H9 (cell line): ENCODE results near the gene SCP2D1. TPM values are rescaled to one million over a fixed set of nuclear protein-coding genes. Genes with fewer than 3 reads are reported as not detected.

Source experiments
- DNase-seq: peaks from one replicate; pipeline ENCODE4 v3.0.0-alpha.2; 2017
- H2AFZ ChIP-seq: one replicate; pipeline ENCODE4 v1.6.1; 2013; ENCODE audit warnings: mild to moderate bottlenecking, low read length, control low read depth, moderate library complexity
- H2AK5ac ChIP-seq: 2 replicates; pipeline ENCODE4 v1.6.1; 2013; ENCODE audit warnings: low read length, control low read depth, mixed read lengths; ENCODE audit not compliant: insufficient read length
- H2BK120ac ChIP-seq: one replicate; pipeline ENCODE4 v1.6.1; 2013; ENCODE audit warnings: low read depth, mild to moderate bottlenecking, low read length, control low read depth, inconsistent platforms; ENCODE audit not compliant: poor library complexity, severe bottlenecking
- H2BK12ac ChIP-seq: 2 replicates; pipeline ENCODE4 v1.6.1; 2013; ENCODE audit warnings: low read length, control low read depth, mixed read lengths, low read depth; ENCODE audit not compliant: insufficient read length
- H2BK15ac ChIP-seq: 2 replicates; pipeline ENCODE4 v1.6.1; 2013; ENCODE audit warnings: low read depth, low read length, control low read depth
- H2BK20ac ChIP-seq: one replicate; pipeline ENCODE4 v1.6.1; 2013; ENCODE audit warnings: low read depth, mild to moderate bottlenecking, low read length, control low read depth, inconsistent platforms; ENCODE audit not compliant: poor library complexity, severe bottlenecking
- H2BK5ac ChIP-seq: 2 replicates; pipeline ENCODE4 v1.6.1; 2013; ENCODE audit warnings: low read length, control low read depth, mixed read lengths; ENCODE audit not compliant: insufficient read length
- H3K14ac ChIP-seq: 2 replicates; pipeline ENCODE4 v1.6.1; 2013; ENCODE audit warnings: low read length, control low read depth; ENCODE audit not compliant: insufficient read depth
- H3K18ac ChIP-seq: 2 replicates; pipeline ENCODE4 v1.6.1; 2013; ENCODE audit warnings: low read depth, mild to moderate bottlenecking, mixed read lengths, low read length, control low read depth; ENCODE audit not compliant: insufficient read length
- H3K23ac ChIP-seq: 2 replicates; pipeline ENCODE4 v1.6.1; 2013; ENCODE audit warnings: low read length, control low read depth, mixed read lengths, low read depth; ENCODE audit not compliant: insufficient read length
- H3K23me2 ChIP-seq: 2 replicates; pipeline ENCODE4 v1.6.1; 2013; ENCODE audit warnings: low read depth, mild to moderate bottlenecking, mixed read lengths, low read length, control low read depth; ENCODE audit not compliant: insufficient read length, poor library complexity, severe bottlenecking
- H3K27ac ChIP-seq: 2 replicates; pipeline ENCODE4 v1.5.1; 2013; ENCODE audit warnings: low read length, control low read depth, mixed read lengths, low read depth; ENCODE audit not compliant: insufficient read length
- H3K27me3 ChIP-seq: 2 replicates; pipeline ENCODE4 v1.6.1; 2013; ENCODE audit warnings: low read length, control low read depth, inconsistent platforms; ENCODE audit not compliant: insufficient read depth
- H3K4ac ChIP-seq: 2 replicates; pipeline ENCODE4 v1.6.1; 2013; ENCODE audit warnings: low read depth, mild to moderate bottlenecking, control low read depth, inconsistent platforms, low read length, moderate library complexity
- H3K4me1 ChIP-seq: 2 replicates; pipeline ENCODE4 v1.6.1; 2013; ENCODE audit warnings: low read length, control low read depth, inconsistent platforms; ENCODE audit not compliant: insufficient read depth
- H3K4me2 ChIP-seq: 2 replicates; pipeline ENCODE4 v1.6.1; 2013; ENCODE audit warnings: low read length, control low read depth, mixed read lengths; ENCODE audit not compliant: insufficient read length, insufficient read depth
- H3K56ac ChIP-seq: 2 replicates; pipeline ENCODE4 v1.6.1; 2013; ENCODE audit warnings: low read depth, mild to moderate bottlenecking, mixed read lengths, low read length, control low read depth; ENCODE audit not compliant: insufficient read length
- H3K79me1 ChIP-seq: 2 replicates; pipeline ENCODE4 v1.6.1; 2013; ENCODE audit warnings: low read depth, mild to moderate bottlenecking, moderate library complexity, low read length, control low read depth, inconsistent platforms; ENCODE audit not compliant: insufficient read depth, poor library complexity, severe bottlenecking
- H3K79me2 ChIP-seq: 2 replicates; pipeline ENCODE4 v1.6.1; 2013; ENCODE audit warnings: low read length, control low read depth, inconsistent platforms; ENCODE audit not compliant: insufficient read depth
- H3K9ac ChIP-seq: 2 replicates; pipeline ENCODE4 v1.6.1; 2013; ENCODE audit warnings: low read length, control low read depth, mixed read lengths; ENCODE audit not compliant: insufficient read length; ENCODE audit errors: extremely low read depth
- H3K9me3 ChIP-seq: one replicate; pipeline ENCODE4 v1.6.1; 2013; ENCODE audit warnings: low read depth, low read length, inconsistent platforms; ENCODE audit not compliant: control insufficient read depth
- H3T11ph ChIP-seq: one replicate; pipeline ENCODE4 v1.6.1; 2013; ENCODE audit warnings: mild to moderate bottlenecking, low read length, control low read depth, inconsistent platforms
- H4K20me1 ChIP-seq: one replicate; pipeline ENCODE4 v1.6.1; 2013; ENCODE audit not compliant: control insufficient read depth, insufficient read length, insufficient read depth
- H4K5ac ChIP-seq: 2 replicates; pipeline ENCODE4 v1.6.1; 2013; ENCODE audit warnings: low read depth, mild to moderate bottlenecking, mixed read lengths, low read length, control low read depth; ENCODE audit not compliant: insufficient read length
- H4K8ac ChIP-seq: replicated peaks from 2 replicates; pipeline ENCODE4 v1.6.1; 2013; ENCODE audit warnings: low read length, control low read depth, mixed read lengths, low read depth; ENCODE audit not compliant: insufficient read length
- H4K91ac ChIP-seq: 2 replicates; pipeline ENCODE4 v1.6.1; 2013; ENCODE audit warnings: low read depth, mild to moderate bottlenecking, moderate library complexity, mixed read lengths, low read length, control low read depth; ENCODE audit not compliant: insufficient read length
- H3K27ac Mint-ChIP-seq, 3 experiments: 2 replicates in 2 of 3; 3 replicates in 1 of 3; pipeline ENCODE4 v1.8.0; 2020 to 2021; ENCODE audit warnings: mixed read lengths in 3 of 3, mild to moderate bottlenecking in 1 of 3, moderate library complexity in 1 of 3
- H3K27me3 Mint-ChIP-seq: 2 replicates; pipeline ENCODE4 v1.8.0; 2021; ENCODE audit warnings: low read depth, mild to moderate bottlenecking, moderate library complexity, mixed read lengths
- H3K36me3 Mint-ChIP-seq, 3 experiments: 2 replicates in 2 of 3; 3 replicates in 1 of 3; pipeline ENCODE4 v1.8.0; 2020 to 2021; ENCODE audit warnings: low read depth in 3 of 3, mixed read lengths in 3 of 3; ENCODE audit not compliant: insufficient read depth in 1 of 3
- H3K4me1 Mint-ChIP-seq, 2 experiments: 2 replicates each; pipeline ENCODE4 v1.8.0; 2020; ENCODE audit warnings: mixed read lengths in 2 of 2
- H3K4me3 Mint-ChIP-seq, 2 experiments: 2 replicates in 1 of 2; 3 replicates in 1 of 2; pipeline ENCODE4 v1.8.0; 2020 to 2021; ENCODE audit warnings: mild to moderate bottlenecking in 2 of 2, mixed read lengths in 2 of 2, moderate library complexity in 1 of 2
- H3K9me3 Mint-ChIP-seq, 2 experiments: 2 replicates in 1 of 2; 3 replicates in 1 of 2; pipeline ENCODE4 v1.8.0; 2020; ENCODE audit warnings: mild to moderate bottlenecking in 2 of 2, mixed read lengths in 2 of 2, moderate library complexity in 1 of 2
- CTCF ChIP-seq: fragments of 200-600 bp; sonication (generic); conservative IDR thresholded peaks from 3 replicates; pipeline ENCODE4 v1.8.0; 2021; ENCODE audit warnings: antibody characterized with exemption, mild to moderate bottlenecking
- WGBS: extraction: QIAGEN DNeasy Blood & Tissue Kit; methylation state at CpG from one replicate; pipeline ENCODE4 v1.1.7; 2013; ENCODE audit warnings: missing lambda C conversion rate, low lambda C conversion rate, mixed read lengths; ENCODE audit not compliant: insufficient read length; ENCODE audit errors: extremely low coverage; 5-methylcytosine and 5-hydroxymethylcytosine counted together
- total RNA-seq: library from RNA; stranded (reverse); gene quantifications from 2 replicates; pipeline ENCODE4 v1.2.1, GENCODE V29; 2021

The SCP2D1 gene
- total RNA-seq, 1 experiment from 2014 or later, result not detected

DNA sequence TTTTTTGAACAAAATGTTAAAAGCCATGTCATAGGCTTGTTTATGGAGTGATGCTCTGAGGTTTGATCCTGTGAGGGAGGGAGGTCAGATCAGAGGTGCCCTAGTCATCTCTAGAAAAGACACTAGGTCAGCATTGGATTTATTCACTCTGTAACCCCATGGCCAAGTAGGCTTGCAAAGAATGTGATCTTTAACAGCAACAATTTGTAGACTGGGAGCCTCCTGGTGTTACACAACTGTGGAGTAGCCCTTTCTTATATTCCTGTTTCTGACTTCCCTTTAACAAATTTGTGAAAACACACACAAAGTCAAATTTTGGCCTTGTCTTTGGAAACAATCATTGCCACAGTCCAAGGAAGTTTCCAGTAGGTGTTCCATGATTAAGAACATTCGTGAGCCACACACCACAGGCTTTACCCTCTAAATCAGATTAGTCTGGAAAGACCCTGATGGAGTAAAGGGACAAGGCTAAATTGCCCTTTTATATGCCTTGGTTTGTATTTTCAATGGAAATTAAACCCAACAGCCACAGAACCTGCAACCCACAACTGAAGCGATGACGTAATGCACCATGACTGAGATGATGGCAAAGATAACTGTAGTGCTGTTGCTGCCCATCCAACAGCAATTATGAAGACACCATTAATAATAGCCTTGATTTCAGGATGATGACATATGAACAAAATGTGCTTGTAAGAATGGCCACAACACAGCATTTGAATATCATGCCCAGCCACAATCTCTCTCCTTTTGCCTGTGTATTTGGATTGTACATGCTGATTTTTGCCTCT lies 22.1 kb downstream of the SCP2D1 start:
- Histone ChIP-seq H3K4me1 (no peaks in the 10 kb centered on the region), H3T11ph (no peak overlapping the region), H4K91ac (no peak overlapping the region), H3K14ac (no peak overlapping the region), H4K20me1 (no peaks in the 10 kb centered on the region), H2AFZ (no peak overlapping the region), H2BK20ac (no peak overlapping the region), H3K79me1 (no peaks in the 10 kb centered on the region), H2BK15ac (no peak overlapping the region), H3K23me2 (no peaks in the 10 kb centered on the region), H3K9me3 (no peaks in the 10 kb centered on the region), H3K56ac (no peak overlapping the region), H3K4ac (no peak overlapping the region), H2BK5ac (no peak overlapping the region), H3K9ac (no peak overlapping the region), H2BK120ac (no peak overlapping the region), H3K23ac (no peak overlapping the region), H3K79me2 (no peaks in the 10 kb centered on the region), H2AK5ac (no peak overlapping the region), H3K27ac (no peak overlapping the region), H3K4me2 (no peak overlapping the region), H3K18ac (no peak overlapping the region), H3K27me3 (no peaks in the 10 kb centered on the region), H2BK12ac (no peak overlapping the region), H4K5ac (no peak overlapping the region), H4K8ac (no peak overlapping the region)
- TF ChIP-seq CTCF, result no peak
- no CpG with 5 or more reads among the region's 3 CpGs for WGBS
- DNase-seq, result no peak
- H3K27me3 Mint-ChIP-seq, result peaks cover 10% of the 10 kb centered on the region
- H3K9me3 Mint-ChIP-seq, result peaks cover 0 to 7% of the 10 kb centered on the region in 2 experiments; a peak in 3 of 5 replicates
- H3K27ac Mint-ChIP-seq, result no peak overlapping the region
- no peak overlapping the region for H3K4me3 Mint-ChIP-seq
- H3K36me3 Mint-ChIP-seq, result no peaks in the 10 kb centered on the region; a peak in 2 of 7 replicates
- peaks cover 18 to 19% of the 10 kb centered on the region in 2 experiments for H3K4me1 Mint-ChIP-seq
